HFFc6 (cell line): Measurements from ENCODE around the gene MAGI1. TPM values are rescaled to one million over a fixed set of nuclear protein-coding genes. Genes with fewer than 3 reads are reported as not detected.

ENCODE experiments used
- DNase-seq: peaks from one replicate; pipeline ENCODE4 v3.0.0-alpha.2; 2018
- H3K27ac Mint-ChIP-seq: 2 replicates; pipeline ENCODE4 v1.8.0; 2020; ENCODE audit warnings: mild to moderate bottlenecking, mixed read lengths
- H3K27me3 Mint-ChIP-seq: 2 replicates; pipeline ENCODE4 v1.8.0; 2021; ENCODE audit warnings: mild to moderate bottlenecking, moderate library complexity, mixed read lengths; ENCODE audit not compliant: insufficient read depth
- H3K36me3 Mint-ChIP-seq: 2 replicates; pipeline ENCODE4 v1.8.0; 2021; ENCODE audit warnings: low read depth, mixed read lengths
- H3K4me1 Mint-ChIP-seq: 2 replicates; pipeline ENCODE4 v1.8.0; 2020; ENCODE audit warnings: low read depth, mixed read lengths
- H3K4me3 Mint-ChIP-seq: 2 replicates; pipeline ENCODE4 v1.8.0; 2020; ENCODE audit warnings: mild to moderate bottlenecking, moderate library complexity, mixed read lengths
- H3K9me3 Mint-ChIP-seq: 2 replicates; pipeline ENCODE4 v1.8.0; 2020; ENCODE audit warnings: mild to moderate bottlenecking, mixed read lengths
- total RNA-seq, 6 experiments: library from RNA; stranded (reverse); fragmentation: NEBNext Ultra II Directional; extraction: Animal tissue kit (Norgen Biotek cat#: 25700); gene quantifications; 2 replicates in 1 of 6; 3 replicates in 5 of 6; pipeline ENCODE4 v1.2.3, GENCODE V29; 2021
- TF ChIP-seq, protein P1 (sequence below): fragments of 200-600 bp; sonication (generic); IDR thresholded peaks from 2 replicates; pipeline ENCODE4 v1.5.0; 2021; ENCODE audit warnings: antibody characterized with exemption, mild to moderate bottlenecking

Gene MAGI1
- total RNA-seq, 6 experiments from 2014 or later = 21.1 to 30.5 (median 22.4) TPM

DNA sequence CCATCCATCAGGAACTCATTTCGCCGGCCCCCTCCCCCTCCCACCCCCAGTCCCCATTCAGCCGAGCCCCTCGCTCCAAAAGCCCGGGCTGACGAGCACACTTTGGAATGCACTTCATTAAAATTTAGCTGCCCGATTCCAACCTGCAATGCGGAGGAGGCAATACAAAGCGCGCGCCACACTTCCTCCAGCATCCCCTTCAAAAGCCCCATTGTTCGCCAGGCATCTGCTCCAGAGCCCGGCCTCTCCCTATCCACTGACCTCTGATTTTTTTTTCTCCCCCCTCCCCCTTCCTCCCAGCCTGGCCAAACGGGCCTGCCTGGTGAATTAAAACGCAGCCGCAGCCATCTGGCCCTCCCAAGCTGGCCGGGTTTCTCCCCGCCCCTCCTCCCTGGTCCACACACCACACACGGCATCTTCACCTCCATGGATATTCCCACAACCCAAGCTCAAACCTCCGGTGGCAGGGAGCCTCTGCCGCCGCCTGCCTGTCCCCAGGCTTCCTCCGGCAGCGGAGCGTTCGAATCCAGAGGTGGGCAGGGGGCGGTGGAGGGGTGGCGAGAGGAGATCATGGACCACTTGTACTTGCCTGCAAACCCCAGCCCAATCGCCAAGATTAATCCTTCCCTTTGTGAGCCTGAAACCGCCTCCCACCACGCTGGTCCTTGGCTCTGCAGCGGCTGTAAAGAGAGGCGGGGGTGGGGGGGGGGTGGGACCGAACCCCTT is 441.3 kb downstream of the MAGI1 start:
- Mint-ChIP-seq H3K4me1 (peaks cover 20% of the 10 kb centered on the region), H3K27me3 (no peaks in the 10 kb centered on the region), H3K27ac (no peak overlapping the region), H3K9me3 (no peaks in the 10 kb centered on the region), H3K36me3 (no peaks in the 10 kb centered on the region), H3K4me3 (peak overlapping the region; percentile 78)
- DNase-seq = no peak
- TF ChIP-seq, protein P1, sequence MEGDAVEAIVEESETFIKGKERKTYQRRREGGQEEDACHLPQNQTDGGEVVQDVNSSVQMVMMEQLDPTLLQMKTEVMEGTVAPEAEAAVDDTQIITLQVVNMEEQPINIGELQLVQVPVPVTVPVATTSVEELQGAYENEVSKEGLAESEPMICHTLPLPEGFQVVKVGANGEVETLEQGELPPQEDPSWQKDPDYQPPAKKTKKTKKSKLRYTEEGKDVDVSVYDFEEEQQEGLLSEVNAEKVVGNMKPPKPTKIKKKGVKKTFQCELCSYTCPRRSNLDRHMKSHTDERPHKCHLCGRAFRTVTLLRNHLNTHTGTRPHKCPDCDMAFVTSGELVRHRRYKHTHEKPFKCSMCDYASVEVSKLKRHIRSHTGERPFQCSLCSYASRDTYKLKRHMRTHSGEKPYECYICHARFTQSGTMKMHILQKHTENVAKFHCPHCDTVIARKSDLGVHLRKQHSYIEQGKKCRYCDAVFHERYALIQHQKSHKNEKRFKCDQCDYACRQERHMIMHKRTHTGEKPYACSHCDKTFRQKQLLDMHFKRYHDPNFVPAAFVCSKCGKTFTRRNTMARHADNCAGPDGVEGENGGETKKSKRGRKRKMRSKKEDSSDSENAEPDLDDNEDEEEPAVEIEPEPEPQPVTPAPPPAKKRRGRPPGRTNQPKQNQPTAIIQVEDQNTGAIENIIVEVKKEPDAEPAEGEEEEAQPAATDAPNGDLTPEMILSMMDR = no peak

DNA sequence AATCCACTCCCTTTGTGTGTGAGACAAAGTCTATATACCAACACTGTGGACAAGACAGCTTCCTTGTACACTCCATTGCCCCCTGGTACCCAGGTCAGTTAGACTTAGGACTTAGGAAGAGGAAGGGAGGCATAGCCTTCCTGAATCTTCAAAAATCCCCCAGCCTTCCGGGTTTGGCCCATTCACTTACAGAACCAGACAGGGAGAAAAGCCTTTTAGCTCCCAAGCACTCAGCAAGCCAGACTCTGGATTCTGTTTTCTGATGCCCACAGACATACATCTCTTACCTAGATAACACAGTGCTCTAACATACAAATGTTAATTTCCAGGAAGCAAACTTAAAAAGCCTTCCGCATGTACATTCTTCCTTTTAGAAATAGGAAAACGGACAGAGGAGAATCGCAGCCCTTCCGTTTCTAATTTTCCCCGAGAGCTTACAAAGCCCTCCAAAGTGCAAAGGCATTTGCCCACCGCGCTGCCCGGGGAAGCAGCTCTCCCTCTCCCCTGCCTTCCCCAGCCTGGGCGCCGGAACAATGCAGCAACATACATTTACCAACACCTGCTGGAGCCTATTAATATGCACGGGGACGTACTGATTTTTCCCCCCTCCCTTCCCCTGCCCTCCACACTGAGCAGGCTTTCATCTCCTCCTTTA is 442.0 kb downstream of the MAGI1 start:
- DNase-seq = no peak
- no peaks in the 10 kb centered on the region for H3K9me3 Mint-ChIP-seq
- TF ChIP-seq, protein P1 = no peak
- H3K4me1 Mint-ChIP-seq = peaks cover 15% of the 10 kb centered on the region
- H3K27ac Mint-ChIP-seq = no peak overlapping the region
- H3K36me3 Mint-ChIP-seq = no peaks in the 10 kb centered on the region
- H3K4me3 Mint-ChIP-seq = peak overlapping the region; percentile 78
- peaks cover 1% of the 10 kb centered on the region; the same call in 1 of the 2 replicates for H3K27me3 Mint-ChIP-seq

DNA sequence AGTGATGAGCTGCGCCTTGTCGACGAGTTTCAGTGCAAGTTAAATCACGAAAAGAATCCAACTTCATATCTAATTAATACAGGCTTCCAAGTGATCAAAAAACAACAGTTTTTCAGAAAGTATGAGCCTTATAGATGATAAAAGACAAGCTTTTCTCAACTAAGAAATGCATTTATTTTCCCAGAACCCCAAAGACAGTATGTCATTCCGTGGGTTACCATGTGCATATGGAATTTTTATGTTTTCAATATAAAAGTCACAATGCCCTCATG is 442.8 kb downstream of the MAGI1 start:
- no peak overlapping the region for H3K4me3 Mint-ChIP-seq
- no peaks in the 10 kb centered on the region for H3K9me3 Mint-ChIP-seq
- H3K36me3 Mint-ChIP-seq = no peaks in the 10 kb centered on the region

DNA sequence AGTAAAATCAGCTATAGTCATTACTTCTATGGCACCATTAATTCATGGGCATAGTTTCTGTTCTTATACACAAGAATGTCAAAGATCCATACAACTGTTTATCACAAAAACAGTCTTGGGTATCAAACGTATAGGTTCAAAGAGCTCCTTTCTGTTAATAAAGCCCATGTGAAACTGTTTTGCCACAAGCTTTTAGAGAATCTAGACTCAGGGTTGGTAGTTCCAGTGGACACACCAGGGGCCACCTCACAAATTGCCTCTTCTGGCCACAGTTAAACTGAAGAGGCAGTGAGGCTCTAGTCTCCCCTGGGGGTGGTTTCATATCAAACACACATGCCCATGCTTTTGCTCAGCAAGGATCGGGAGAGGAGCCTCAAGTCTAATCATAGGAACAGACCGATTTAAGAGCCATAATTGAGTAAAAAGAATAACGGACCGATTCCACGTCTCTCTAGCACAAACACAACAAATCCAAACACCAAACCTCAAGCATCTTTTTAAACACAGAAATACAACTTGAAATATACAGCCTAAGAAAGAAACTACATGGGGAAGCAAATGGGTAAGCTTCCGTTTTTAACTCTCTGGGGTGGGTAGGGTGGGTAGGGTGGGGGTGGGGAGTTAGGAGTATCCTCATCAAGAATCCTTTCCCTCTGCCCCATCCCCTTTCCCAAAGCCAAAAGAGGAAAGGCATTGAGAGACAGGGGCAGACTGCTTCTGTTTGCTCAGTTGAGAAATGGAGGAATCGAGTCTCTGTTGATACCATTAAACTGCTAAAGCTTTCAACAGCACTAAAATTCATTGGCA is 443.3 kb downstream of the MAGI1 start:
- Mint-ChIP-seq H3K36me3 (no peaks in the 10 kb centered on the region), H3K9me3 (no peaks in the 10 kb centered on the region), H3K4me3 (no peak overlapping the region), H3K27me3 (peaks cover 1% of the 10 kb centered on the region; the same call in 1 of the 2 replicates), H3K27ac (no peak overlapping the region), H3K4me1 (peaks cover 14% of the 10 kb centered on the region)
- no peak for DNase-seq
- TF ChIP-seq, protein P1 = no peak

More for the DNA sequence above, 442.8 kb downstream of the MAGI1 start:
- Mint-ChIP-seq H3K4me1 (peaks cover 14% of the 10 kb centered on the region), H3K27me3 (peaks cover 1% of the 10 kb centered on the region; the same call in 1 of the 2 replicates), H3K27ac (no peak overlapping the region)
- TF ChIP-seq, protein P1 = no peak
- DNase-seq = no peak

DNA sequence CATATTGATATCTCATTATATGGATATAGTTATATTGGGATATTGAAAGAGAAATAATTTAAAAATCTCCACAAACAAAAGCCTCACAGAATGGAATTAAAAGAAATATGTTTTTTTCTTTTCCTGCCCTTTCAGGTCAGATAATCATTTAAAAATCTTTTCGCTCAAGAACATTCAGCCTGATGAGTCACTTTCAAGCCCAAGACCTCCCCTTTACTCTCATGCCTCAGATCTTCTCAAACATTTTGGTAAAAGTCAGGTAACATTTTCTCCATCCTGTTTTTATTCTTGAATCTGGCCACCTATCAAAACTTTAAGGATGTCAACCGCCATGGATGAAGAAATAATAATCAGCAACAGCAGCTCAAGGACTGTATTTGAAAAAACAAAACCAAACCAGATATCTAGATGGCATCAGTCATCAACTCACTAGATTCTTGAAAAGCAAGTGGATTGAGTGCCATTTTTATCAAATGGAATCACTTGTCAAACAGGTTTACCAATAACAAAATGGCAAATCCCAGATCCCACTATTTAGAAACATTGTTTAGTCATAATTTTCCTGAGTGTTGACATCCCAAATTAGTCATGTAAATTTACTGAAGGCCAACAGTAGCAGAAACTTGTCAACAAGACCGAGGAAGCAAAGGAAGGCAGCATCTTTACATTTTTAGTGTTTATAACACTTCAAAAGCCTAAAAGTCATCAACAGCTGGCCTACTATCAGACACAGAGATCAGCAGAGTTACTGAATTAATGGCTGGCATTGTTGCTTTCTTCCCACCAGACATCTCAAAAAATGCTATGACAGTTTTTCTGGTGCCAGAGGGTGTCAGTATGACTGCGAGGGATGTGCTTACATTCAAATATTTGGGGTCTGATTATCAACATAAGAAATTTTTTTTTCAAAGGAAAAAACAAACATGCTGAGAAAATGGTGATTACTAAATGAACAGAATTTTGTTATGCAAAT is 444.7 kb downstream of the MAGI1 start:
- Mint-ChIP-seq H3K4me3 (no peak overlapping the region; the same call in 1 of the 2 replicates), H3K27ac (no peak overlapping the region), H3K36me3 (no peaks in the 10 kb centered on the region), H3K9me3 (no peaks in the 10 kb centered on the region), H3K27me3 (peaks cover 3% of the 10 kb centered on the region; the same call in 1 of the 2 replicates), H3K4me1 (peaks cover 14% of the 10 kb centered on the region)
- TF ChIP-seq, protein P1 = no peak
- no peak for DNase-seq
